K562 (cell line): ENCODE data around the gene SHC1. TPM values are rescaled to one million over a fixed set of nuclear protein-coding genes. Genes with fewer than 3 reads are reported as not detected.

Experiments
- ATF7 ChIP-seq: fragments of 450-650 bp; IDR thresholded peaks from 2 replicates; pipeline ENCODE4 v1.7.1; 2014; ENCODE audit warnings: mild to moderate bottlenecking, moderate library complexity
- CSDE1 ChIP-seq, 2 experiments: fragments of 450-650 bp; IDR thresholded peaks; 2 replicates each; pipeline ENCODE4 v1.6.1; 2016; ENCODE audit warnings: mild to moderate bottlenecking in 1 of 2
- GATA2 ChIP-seq: sonication (generic); formaldehyde crosslinking; IDR thresholded peaks from 2 replicates; pipeline ENCODE4 v1.4.0; 2020; ENCODE audit warnings: mild to moderate bottlenecking, missing genetic modification reagents
- NFRKB ChIP-seq: fragments of 450-650 bp; IDR thresholded peaks from 2 replicates; pipeline ENCODE4 v1.6.1; 2016; ENCODE audit warnings: low read depth
- NFYB ChIP-seq: IDR thresholded peaks from 2 replicates; pipeline ENCODE4 v1.6.1; 2011; ENCODE audit warnings: mild to moderate bottlenecking, moderate library complexity; ENCODE audit not compliant: insufficient read length; ENCODE audit errors: extremely low read depth
- RBM15 ChIP-seq: fragments of 200-400 bp; formaldehyde crosslinking; IDR thresholded peaks from 2 replicates; pipeline ENCODE4 v1.6.1; 2018; ENCODE audit warnings: mild to moderate bottlenecking, low read length, moderate library complexity; ENCODE audit not compliant: insufficient read depth
- SAFB2 ChIP-seq: fragments of 200-400 bp; formaldehyde crosslinking; IDR thresholded peaks from 2 replicates; pipeline ENCODE4 v1.6.1; 2018; ENCODE audit warnings: borderline replicate concordance, low read length, low read depth, moderate library complexity; ENCODE audit not compliant: severe bottlenecking
- TAF9B ChIP-seq: fragments of 450-650 bp; IDR thresholded peaks from 2 replicates; pipeline ENCODE4 v1.6.1; 2018; ENCODE audit warnings: mild to moderate bottlenecking; ENCODE audit not compliant: partially characterized antibody
- ZFX ChIP-seq: sonication (generic); formaldehyde crosslinking; IDR thresholded peaks from 2 replicates; pipeline ENCODE4 v1.8.0; 2022; ENCODE audit warnings: mild to moderate bottlenecking, missing genetic modification reagents, moderate library complexity
- polyA plus RNA-seq, 8 experiments: library from polyadenylated mRNA; depleted of rRNA in 4 of 8; stranded (reverse) in 5 of 8; unstranded in 3 of 8; fragments of >200 nt; fragmentation: Nextera tagmentation in 2 of 8; fragmentation: Illumina TruSeq in 1 of 8; extraction: Ambion mirVana in 2 of 8; extraction: Trizol in 1 of 8; gene quantifications; 2 replicates each; pipeline versions ENCODE4 v1.2.1 to v1.2.3, GENCODE V29; 2011 to 2014; ENCODE audit warnings: inconsistent platforms in 1 of 8, missing spikeins in 1 of 8
- total RNA-seq, 7 experiments: library from RNA; depleted of rRNA in 6 of 7; stranded (reverse); fragments of >200 nt in 6 of 7; fragmentation: Illumina TruSeq in 2 of 7; extraction: Trizol in 2 of 7; gene quantifications; 2 replicates each; pipeline versions ENCODE4 v1.2.1 to v1.2.3, GENCODE V29; 2011 to 2021; ENCODE audit warnings: low replicate concordance in 1 of 7
- TF ChIP-seq, protein P1 (sequence below): fragments of 450-650 bp; formaldehyde crosslinking; IDR thresholded peaks from 2 replicates; pipeline ENCODE4 v1.4.0; 2020; ENCODE audit warnings: mild to moderate bottlenecking, moderate library complexity
- TF ChIP-seq, protein P2 (sequence below): sonication (generic); formaldehyde crosslinking; IDR thresholded peaks from 2 replicates; pipeline ENCODE4 v1.8.1; 2022; ENCODE audit warnings: missing genetic modification reagents
- TF ChIP-seq, protein P3 (sequence below): sonication (generic); formaldehyde crosslinking; IDR thresholded peaks from 2 replicates; pipeline ENCODE4 v1.8.1; 2023; ENCODE audit warnings: missing genetic modification reagents, mild to moderate bottlenecking, borderline replicate concordance
- TF ChIP-seq, protein P4 (sequence below), 2 experiments: IDR thresholded peaks; 2 replicates each; pipeline ENCODE4 v1.6.1; 2012; ENCODE audit warnings: improper control_type of control experiment in 2 of 2, low read depth in 2 of 2, low read length in 2 of 2, borderline replicate concordance in 1 of 2
- TF ChIP-seq, protein P5 (sequence below): fragments of 200-400 bp; formaldehyde crosslinking; IDR thresholded peaks from 2 replicates; pipeline ENCODE4 v1.6.1; 2017; ENCODE audit warnings: mild to moderate bottlenecking, low read depth, low read length, moderate library complexity

Gene SHC1
- total and polyA plus RNA-seq, 9 of the 15 experiments (the other 6 are each of a cell fraction or from before 2014, with no cell fraction given), result 4.1 to 113 (median 51.9) TPM

DNA sequence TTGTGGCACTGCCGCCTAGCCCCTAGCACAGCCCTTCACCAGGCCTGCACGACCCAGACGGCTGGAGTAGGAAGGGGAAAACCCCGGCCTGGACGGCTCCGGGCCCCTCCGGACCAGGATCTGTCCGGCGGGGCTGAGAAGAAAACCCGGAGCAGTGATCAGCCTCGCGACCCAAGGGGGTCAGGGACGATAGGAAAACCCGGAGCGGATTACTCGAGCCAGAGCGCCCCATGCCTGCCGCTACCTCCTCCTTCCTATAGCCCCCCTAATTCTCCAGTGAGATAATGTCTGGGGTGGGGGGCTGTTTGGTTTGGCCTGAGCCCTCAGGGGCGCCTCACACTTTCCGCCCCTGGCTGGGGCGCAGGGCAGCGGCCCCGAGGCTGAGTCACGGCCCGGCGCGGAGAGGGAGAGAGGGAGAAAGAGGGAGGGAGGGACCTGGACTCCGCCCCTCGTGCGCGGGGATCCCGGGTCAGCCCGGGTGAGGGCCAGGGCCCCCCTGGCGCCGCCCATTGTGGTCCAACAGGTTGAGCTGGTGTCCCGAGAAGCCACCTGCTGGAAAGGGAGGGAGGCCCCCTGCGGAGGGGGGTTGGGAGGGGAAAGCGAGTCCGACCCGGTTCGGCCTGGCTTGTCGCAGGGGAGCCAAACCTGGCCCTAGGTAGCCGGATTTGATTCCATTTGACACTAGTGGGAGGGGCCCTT is 30.3 kb upstream of the SHC1 start (continued):
- TF ChIP-seq, protein P1, sequence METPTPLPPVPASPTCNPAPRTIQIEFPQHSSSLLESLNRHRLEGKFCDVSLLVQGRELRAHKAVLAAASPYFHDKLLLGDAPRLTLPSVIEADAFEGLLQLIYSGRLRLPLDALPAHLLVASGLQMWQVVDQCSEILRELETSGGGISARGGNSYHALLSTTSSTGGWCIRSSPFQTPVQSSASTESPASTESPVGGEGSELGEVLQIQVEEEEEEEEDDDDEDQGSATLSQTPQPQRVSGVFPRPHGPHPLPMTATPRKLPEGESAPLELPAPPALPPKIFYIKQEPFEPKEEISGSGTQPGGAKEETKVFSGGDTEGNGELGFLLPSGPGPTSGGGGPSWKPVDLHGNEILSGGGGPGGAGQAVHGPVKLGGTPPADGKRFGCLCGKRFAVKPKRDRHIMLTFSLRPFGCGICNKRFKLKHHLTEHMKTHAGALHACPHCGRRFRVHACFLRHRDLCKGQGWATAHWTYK (CRISPR knock-in tag), result peak; percentile 58; the same call in 1 of the 2 replicates
- TF ChIP-seq CSDE1 (IDR thresholded peaks at IDR 0.05) (no peak), NFYB (no peak), ZFX (peak; percentile 47), GATA2 (CRISPR knock-in tag) (no peak), TAF9B (peak; percentile 89), ATF7 (peak; percentile 92), NFRKB (peak; percentile 84), SAFB2 (no peak), RBM15 (no peak)
- TF ChIP-seq, protein P2, sequence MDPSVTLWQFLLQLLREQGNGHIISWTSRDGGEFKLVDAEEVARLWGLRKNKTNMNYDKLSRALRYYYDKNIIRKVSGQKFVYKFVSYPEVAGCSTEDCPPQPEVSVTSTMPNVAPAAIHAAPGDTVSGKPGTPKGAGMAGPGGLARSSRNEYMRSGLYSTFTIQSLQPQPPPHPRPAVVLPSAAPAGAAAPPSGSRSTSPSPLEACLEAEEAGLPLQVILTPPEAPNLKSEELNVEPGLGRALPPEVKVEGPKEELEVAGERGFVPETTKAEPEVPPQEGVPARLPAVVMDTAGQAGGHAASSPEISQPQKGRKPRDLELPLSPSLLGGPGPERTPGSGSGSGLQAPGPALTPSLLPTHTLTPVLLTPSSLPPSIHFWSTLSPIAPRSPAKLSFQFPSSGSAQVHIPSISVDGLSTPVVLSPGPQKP, result no peak
- TF ChIP-seq, protein P3, sequence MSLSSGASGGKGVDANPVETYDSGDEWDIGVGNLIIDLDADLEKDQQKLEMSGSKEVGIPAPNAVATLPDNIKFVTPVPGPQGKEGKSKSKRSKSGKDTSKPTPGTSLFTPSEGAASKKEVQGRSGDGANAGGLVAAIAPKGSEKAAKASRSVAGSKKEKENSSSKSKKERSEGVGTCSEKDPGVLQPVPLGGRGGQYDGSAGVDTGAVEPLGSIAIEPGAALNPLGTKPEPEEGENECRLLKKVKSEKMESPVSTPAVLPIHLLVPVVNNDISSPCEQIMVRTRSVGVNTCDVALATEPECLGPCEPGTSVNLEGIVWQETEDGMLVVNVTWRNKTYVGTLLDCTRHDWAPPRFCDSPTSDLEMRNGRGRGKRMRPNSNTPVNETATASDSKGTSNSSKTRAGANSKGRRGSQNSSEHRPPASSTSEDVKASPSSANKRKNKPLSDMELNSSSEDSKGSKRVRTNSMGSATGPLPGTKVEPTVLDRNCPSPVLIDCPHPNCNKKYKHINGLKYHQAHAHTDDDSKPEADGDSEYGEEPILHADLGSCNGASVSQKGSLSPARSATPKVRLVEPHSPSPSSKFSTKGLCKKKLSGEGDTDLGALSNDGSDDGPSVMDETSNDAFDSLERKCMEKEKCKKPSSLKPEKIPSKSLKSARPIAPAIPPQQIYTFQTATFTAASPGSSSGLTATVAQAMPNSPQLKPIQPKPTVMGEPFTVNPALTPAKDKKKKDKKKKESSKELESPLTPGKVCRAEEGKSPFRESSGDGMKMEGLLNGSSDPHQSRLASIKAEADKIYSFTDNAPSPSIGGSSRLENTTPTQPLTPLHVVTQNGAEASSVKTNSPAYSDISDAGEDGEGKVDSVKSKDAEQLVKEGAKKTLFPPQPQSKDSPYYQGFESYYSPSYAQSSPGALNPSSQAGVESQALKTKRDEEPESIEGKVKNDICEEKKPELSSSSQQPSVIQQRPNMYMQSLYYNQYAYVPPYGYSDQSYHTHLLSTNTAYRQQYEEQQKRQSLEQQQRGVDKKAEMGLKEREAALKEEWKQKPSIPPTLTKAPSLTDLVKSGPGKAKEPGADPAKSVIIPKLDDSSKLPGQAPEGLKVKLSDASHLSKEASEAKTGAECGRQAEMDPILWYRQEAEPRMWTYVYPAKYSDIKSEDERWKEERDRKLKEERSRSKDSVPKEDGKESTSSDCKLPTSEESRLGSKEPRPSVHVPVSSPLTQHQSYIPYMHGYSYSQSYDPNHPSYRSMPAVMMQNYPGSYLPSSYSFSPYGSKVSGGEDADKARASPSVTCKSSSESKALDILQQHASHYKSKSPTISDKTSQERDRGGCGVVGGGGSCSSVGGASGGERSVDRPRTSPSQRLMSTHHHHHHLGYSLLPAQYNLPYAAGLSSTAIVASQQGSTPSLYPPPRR (CRISPR knock-in tag), result no peak
- TF ChIP-seq, protein P4, sequence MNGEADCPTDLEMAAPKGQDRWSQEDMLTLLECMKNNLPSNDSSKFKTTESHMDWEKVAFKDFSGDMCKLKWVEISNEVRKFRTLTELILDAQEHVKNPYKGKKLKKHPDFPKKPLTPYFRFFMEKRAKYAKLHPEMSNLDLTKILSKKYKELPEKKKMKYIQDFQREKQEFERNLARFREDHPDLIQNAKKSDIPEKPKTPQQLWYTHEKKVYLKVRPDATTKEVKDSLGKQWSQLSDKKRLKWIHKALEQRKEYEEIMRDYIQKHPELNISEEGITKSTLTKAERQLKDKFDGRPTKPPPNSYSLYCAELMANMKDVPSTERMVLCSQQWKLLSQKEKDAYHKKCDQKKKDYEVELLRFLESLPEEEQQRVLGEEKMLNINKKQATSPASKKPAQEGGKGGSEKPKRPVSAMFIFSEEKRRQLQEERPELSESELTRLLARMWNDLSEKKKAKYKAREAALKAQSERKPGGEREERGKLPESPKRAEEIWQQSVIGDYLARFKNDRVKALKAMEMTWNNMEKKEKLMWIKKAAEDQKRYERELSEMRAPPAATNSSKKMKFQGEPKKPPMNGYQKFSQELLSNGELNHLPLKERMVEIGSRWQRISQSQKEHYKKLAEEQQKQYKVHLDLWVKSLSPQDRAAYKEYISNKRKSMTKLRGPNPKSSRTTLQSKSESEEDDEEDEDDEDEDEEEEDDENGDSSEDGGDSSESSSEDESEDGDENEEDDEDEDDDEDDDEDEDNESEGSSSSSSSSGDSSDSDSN (IDR thresholded peaks at IDR 0.05; ENCODE audit: borderline replicate concordance in 1 of 2, low read depth in 2 of 2, low read length in 2 of 2), result peak; percentile 22 to 86; a peak in 3 of 4 replicates
- TF ChIP-seq, protein P5, sequence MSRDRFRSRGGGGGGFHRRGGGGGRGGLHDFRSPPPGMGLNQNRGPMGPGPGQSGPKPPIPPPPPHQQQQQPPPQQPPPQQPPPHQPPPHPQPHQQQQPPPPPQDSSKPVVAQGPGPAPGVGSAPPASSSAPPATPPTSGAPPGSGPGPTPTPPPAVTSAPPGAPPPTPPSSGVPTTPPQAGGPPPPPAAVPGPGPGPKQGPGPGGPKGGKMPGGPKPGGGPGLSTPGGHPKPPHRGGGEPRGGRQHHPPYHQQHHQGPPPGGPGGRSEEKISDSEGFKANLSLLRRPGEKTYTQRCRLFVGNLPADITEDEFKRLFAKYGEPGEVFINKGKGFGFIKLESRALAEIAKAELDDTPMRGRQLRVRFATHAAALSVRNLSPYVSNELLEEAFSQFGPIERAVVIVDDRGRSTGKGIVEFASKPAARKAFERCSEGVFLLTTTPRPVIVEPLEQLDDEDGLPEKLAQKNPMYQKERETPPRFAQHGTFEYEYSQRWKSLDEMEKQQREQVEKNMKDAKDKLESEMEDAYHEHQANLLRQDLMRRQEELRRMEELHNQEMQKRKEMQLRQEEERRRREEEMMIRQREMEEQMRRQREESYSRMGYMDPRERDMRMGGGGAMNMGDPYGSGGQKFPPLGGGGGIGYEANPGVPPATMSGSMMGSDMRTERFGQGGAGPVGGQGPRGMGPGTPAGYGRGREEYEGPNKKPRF, result no peak
